Measurements from ENCODE around the gene XRN2.

The XRN2 gene

DNA sequence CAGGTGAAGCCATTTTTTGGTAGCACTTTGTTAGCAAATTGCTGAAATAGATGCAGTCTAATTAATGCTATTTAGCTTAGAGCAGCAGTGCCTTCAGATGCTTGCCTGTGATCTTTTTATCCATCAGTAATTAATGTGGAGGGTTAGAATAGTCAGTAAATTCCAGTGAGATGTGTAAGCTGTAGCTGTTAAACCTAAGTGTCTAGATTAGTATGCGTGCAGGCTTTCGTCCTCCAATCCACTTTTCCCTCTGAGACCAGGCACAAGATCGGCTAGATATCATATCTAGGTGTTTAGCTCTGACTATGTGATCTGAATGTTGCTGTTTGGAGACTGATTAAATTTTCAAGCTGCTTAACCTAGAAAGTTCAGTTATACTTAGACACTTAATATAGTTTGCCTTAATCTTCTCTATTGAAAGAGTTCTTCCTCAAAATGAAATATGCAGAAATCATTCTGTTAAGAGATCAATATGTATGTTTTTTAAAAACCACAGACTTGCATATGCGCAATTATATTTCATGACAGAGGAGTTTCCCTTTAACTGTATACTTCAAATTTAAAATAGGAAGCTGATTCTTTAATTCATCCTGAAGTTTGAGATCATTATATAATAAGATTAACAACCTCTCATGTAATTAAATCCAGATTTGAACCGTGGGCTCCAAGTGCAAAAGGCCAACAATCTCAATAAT lies 41.2 kb downstream of the XRN2 start:
- no peak overlapping the region for H3K4me3 ChIP-seq
- peaks cover 84% of the 10 kb centered on the region for H3K36me3 ChIP-seq
- no peak overlapping the region for H3K4me2 ChIP-seq
- no peak for TF ChIP-seq Cebpa-rat (IDR thresholded peaks at IDR 0.05)
- H3K4me1 ChIP-seq, result no peaks in the 10 kb centered on the region
- H3K9ac ChIP-seq, result no peak overlapping the region
- no peak overlapping the region for H3K27ac ChIP-seq
- peaks cover 32% of the 10 kb centered on the region for H4K20me1 ChIP-seq
- H3K9me3 ChIP-seq, result no peaks in the 10 kb centered on the region
- no peaks in the 10 kb centered on the region for H3K27me3 ChIP-seq

GRCh38 chr20:21344961-21345360 lies 41.8 kb downstream of the XRN2 start:
- no peaks in the 10 kb centered on the region for H3K9me3 ChIP-seq
- H3K27me3 ChIP-seq, result no peaks in the 10 kb centered on the region
- no peak overlapping the region for H3K4me2 ChIP-seq
- H3K27ac ChIP-seq, result no peak overlapping the region
- TF ChIP-seq Cebpa-rat (IDR thresholded peaks at IDR 0.05), result no peak
- no peak overlapping the region for H3K4me3 ChIP-seq
- no peaks in the 10 kb centered on the region for H3K4me1 ChIP-seq
- H4K20me1 ChIP-seq, result peaks cover 30% of the 10 kb centered on the region
- H3K9ac ChIP-seq, result no peak overlapping the region
- H3K36me3 ChIP-seq, result peaks cover 84% of the 10 kb centered on the region

DNA sequence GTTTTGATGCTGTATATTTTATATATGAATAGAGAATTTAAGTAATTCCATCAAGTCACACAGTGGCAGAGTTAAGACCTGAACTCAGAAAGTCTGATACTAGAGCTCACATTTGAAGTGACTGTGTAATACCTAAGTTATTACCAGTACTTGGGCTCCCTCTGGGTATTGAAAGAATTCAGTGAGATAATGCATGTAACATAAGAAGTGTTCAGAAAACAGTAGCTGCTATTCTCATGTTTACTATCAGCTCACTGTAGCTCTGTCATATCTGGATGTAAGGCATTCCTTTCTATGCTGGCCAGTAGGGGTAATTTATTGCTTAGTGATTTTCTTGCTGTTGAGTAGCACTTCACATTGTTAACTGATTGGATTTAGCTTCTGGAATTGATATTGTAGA lies 49.6 kb downstream of the XRN2 start:
- Histone ChIP-seq H3K9ac (no peak overlapping the region), H3K9me3 (no peaks in the 10 kb centered on the region), H3K27ac (no peak overlapping the region), H3K4me3 (no peak overlapping the region), H3K4me2 (no peak overlapping the region), H3K36me3 (peaks cover 72% of the 10 kb centered on the region), H3K4me1 (no peaks in the 10 kb centered on the region), H3K27me3 (no peaks in the 10 kb centered on the region), H4K20me1 (no peaks in the 10 kb centered on the region)
- no peak for TF ChIP-seq Cebpa-rat (IDR thresholded peaks at IDR 0.05)

- H3K27ac ChIP-seq, result no peak overlapping the region
- H3K4me1 ChIP-seq, result no peaks in the 10 kb centered on the region
- no peak overlapping the region for H3K4me2 ChIP-seq
- H3K9ac ChIP-seq, result no peak overlapping the region
- H3K9me3 ChIP-seq, result no peaks in the 10 kb centered on the region
- TF ChIP-seq Cebpa-rat (IDR thresholded peaks at IDR 0.05), result no peak
- no peaks in the 10 kb centered on the region for H3K27me3 ChIP-seq
- H4K20me1 ChIP-seq, result no peaks in the 10 kb centered on the region
- H3K36me3 ChIP-seq, result peaks cover 69% of the 10 kb centered on the region
- H3K4me3 ChIP-seq, result no peak overlapping the region
These were observed 50.1 kb downstream of the XRN2 start for GRCh38 chr20:21353236-21353635.

DNA sequence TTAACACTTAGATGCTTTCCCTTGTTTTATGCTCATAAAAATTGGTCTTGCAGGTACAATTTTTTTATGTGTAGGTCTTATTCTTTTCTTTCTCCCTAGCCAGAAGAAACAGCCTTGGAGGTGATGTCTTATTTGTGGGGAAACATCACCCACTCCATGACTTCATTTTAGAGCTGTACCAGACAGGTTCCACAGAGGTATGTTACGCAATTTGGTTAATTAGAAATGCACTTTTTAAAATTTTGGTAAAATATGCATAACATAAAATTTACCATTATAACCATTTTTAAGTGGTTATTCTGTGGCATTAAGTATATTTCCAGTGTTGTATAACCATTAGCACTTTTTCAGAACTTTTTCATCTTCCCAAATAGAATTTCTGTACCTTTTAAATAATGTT lies 52.9 kb downstream of the XRN2 start:
- TF ChIP-seq Cebpa-rat (IDR thresholded peaks at IDR 0.05), result no peak
- H3K36me3 ChIP-seq, result peaks cover 64% of the 10 kb centered on the region
- no peak overlapping the region for H3K27ac ChIP-seq
- H3K27me3 ChIP-seq, result no peaks in the 10 kb centered on the region
- no peak overlapping the region for H3K4me3 ChIP-seq
- 0 out of 2 replicates have a peak, but pooled peaks cover 5% of the 10 kb centered on the region for H4K20me1 ChIP-seq
- H3K9me3 ChIP-seq, result no peaks in the 10 kb centered on the region
- no peak overlapping the region for H3K4me2 ChIP-seq
- H3K4me1 ChIP-seq, result no peaks in the 10 kb centered on the region
- no peak overlapping the region for H3K9ac ChIP-seq

- Histone ChIP-seq H3K9ac (no peak overlapping the region), H3K4me3 (no peak overlapping the region), H3K4me1 (no peaks in the 10 kb centered on the region), H3K4me2 (no peak overlapping the region), H3K27me3 (no peaks in the 10 kb centered on the region), H3K9me3 (no peaks in the 10 kb centered on the region), H3K27ac (no peak overlapping the region), H4K20me1 (0 out of 2 replicates have a peak, but pooled peaks cover 5% of the 10 kb centered on the region), H3K36me3 (peaks cover 68% of the 10 kb centered on the region)
- no peak for TF ChIP-seq Cebpa-rat (IDR thresholded peaks at IDR 0.05)
These were observed 53.3 kb downstream of the XRN2 start for GRCh38 chr20:21356386-21356785.

DNA sequence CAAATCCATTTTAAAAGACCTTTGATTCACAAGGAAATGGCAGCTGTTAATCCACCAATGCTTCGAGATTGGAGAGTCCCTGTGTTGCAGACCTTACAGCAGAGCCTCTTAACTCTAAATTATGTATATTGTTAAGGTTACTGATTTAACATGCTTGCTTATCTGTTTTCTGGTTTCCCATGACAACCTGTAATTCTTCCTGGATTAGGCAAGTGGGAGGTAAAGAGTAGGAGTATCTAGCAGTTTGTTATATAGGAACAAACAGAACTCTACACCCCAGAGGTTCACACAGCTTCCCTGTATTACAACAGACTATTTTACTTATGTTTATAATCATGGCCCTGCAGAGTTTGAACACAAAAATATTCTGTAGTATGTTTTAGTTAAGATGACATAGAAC lies 54.7 kb downstream of the XRN2 start:
- H4K20me1 ChIP-seq, result 0 out of 2 replicates have a peak, but pooled peaks cover 8% of the 10 kb centered on the region
- H3K4me3 ChIP-seq, result no peak overlapping the region
- H3K9me3 ChIP-seq, result no peaks in the 10 kb centered on the region
- peaks cover 75% of the 10 kb centered on the region for H3K36me3 ChIP-seq
- TF ChIP-seq Cebpa-rat (IDR thresholded peaks at IDR 0.05), result no peak
- no peak overlapping the region for H3K4me2 ChIP-seq
- no peak overlapping the region for H3K27ac ChIP-seq
- no peak overlapping the region for H3K9ac ChIP-seq
- H3K27me3 ChIP-seq, result no peaks in the 10 kb centered on the region
- no peaks in the 10 kb centered on the region for H3K4me1 ChIP-seq

DNA sequence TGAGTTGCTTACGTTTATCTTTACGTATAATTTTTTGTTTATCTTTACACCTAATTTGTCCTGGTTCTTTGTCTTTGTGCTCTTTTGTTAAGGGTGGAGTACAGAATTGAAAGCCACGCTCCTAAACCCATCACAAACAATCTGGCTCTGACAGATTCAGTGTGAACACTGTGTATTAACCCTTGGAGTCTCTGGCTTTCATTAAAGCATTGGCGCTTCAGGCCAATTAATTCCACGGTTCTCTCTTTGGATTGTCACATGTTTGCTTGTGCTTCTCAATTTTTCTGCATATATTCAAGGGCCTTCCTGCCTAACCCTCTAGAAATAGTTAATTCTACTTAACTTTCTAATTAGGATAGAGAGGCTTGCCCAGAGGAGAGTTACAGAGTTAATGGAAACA lies 55.6 kb downstream of the XRN2 start:
- no peak for TF ChIP-seq Cebpa-rat (IDR thresholded peaks at IDR 0.05)
- peaks cover 78% of the 10 kb centered on the region for H3K36me3 ChIP-seq
- H3K9ac ChIP-seq, result no peak overlapping the region

DNA sequence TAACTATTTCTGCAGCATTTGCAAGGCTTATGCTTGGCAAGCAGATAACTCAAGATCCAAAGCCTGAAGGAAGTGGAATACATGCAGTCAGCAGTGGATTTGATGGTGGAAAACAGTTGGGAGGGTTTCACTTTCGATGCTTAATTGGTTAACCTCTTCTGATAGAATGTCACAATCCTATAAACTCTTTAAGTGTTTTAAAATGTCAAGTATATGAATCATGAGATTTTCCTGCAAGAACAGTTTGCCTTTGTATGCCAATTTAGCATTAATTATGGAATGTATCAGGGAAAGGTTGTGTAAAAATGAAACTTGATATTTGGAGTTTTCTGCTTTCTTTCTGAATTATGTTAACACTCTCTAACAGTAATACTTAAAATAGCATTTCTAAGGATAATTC lies 57.6 kb downstream of the XRN2 start:
- H3K4me2 ChIP-seq, result no peak overlapping the region
- H3K9ac ChIP-seq, result no peak overlapping the region
- no peaks in the 10 kb centered on the region for H3K9me3 ChIP-seq
- H4K20me1 ChIP-seq, result 0 out of 2 replicates have a peak, but pooled peaks cover 14% of the 10 kb centered on the region
- no peak for TF ChIP-seq Cebpa-rat (IDR thresholded peaks at IDR 0.05)
- H3K4me3 ChIP-seq, result no peak overlapping the region
- H3K27ac ChIP-seq, result no peak overlapping the region
- H3K27me3 ChIP-seq, result no peaks in the 10 kb centered on the region
- no peaks in the 10 kb centered on the region for H3K4me1 ChIP-seq
- H3K36me3 ChIP-seq, result peaks cover 89% of the 10 kb centered on the region

More for the DNA sequence above, 55.6 kb downstream of the XRN2 start:
- Histone ChIP-seq H3K9me3 (no peaks in the 10 kb centered on the region), H3K4me3 (no peak overlapping the region), H3K27ac (no peak overlapping the region), H3K4me1 (no peaks in the 10 kb centered on the region), H3K27me3 (no peaks in the 10 kb centered on the region), H4K20me1 (0 out of 2 replicates have a peak, but pooled peaks cover 14% of the 10 kb centered on the region), H3K4me2 (no peak overlapping the region)

DNA sequence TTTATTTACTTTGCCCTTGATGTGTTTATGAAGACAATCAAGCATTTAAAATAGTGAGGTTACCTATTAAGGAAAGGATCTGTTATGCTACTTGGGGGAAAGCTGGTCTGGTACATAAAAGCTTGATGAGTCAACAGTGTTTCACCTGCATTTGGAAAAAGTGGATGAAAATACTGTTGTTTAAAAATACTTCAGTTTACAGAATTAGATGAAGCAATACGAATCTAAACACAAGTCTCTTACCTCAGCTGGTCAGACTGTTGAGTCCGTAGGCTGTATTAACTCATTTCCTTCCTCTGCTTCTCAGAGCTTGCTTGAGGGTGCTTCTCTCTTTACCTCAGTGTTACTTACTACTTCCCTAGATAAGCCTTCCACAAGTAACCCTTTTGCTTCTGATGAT lies 58.1 kb downstream of the XRN2 start:
- Histone ChIP-seq H3K27ac (no peak overlapping the region), H3K27me3 (no peaks in the 10 kb centered on the region), H3K4me3 (no peak overlapping the region), H3K4me1 (no peaks in the 10 kb centered on the region), H4K20me1 (0 out of 2 replicates have a peak, but pooled peaks cover 14% of the 10 kb centered on the region), H3K9me3 (no peaks in the 10 kb centered on the region), H3K4me2 (no peak overlapping the region), H3K36me3 (peaks cover 87% of the 10 kb centered on the region), H3K9ac (no peak overlapping the region)
- no peak for TF ChIP-seq Cebpa-rat (IDR thresholded peaks at IDR 0.05)
